ENCODE measurements around the gene CR2. TPM values are rescaled to one million over a fixed set of nuclear protein-coding genes. Genes with fewer than 3 reads are reported as not detected.

Gene CR2
- total and polyA plus RNA-seq, 4 donors: 0.06 to 3.6 (median 0.48) TPM

GRCh38 chr1:207502726-207503125 is 48.6 kb downstream of the CR2 start:
- no peak for DNase-seq
- no peaks in the 10 kb centered on the region for H3K9me3 ChIP-seq (ENCODE audit: control insufficient read depth in 4 of 4, insufficient read depth in 3 of 4, low read length in 3 of 4)
- H3K27ac ChIP-seq (ENCODE audit: low read depth in 1 of 2, low read length in 1 of 2): no peak overlapping the region
- TF ChIP-seq, protein P1, sequence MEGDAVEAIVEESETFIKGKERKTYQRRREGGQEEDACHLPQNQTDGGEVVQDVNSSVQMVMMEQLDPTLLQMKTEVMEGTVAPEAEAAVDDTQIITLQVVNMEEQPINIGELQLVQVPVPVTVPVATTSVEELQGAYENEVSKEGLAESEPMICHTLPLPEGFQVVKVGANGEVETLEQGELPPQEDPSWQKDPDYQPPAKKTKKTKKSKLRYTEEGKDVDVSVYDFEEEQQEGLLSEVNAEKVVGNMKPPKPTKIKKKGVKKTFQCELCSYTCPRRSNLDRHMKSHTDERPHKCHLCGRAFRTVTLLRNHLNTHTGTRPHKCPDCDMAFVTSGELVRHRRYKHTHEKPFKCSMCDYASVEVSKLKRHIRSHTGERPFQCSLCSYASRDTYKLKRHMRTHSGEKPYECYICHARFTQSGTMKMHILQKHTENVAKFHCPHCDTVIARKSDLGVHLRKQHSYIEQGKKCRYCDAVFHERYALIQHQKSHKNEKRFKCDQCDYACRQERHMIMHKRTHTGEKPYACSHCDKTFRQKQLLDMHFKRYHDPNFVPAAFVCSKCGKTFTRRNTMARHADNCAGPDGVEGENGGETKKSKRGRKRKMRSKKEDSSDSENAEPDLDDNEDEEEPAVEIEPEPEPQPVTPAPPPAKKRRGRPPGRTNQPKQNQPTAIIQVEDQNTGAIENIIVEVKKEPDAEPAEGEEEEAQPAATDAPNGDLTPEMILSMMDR (IDR thresholded peaks at IDR 0.05; ENCODE audit: control extremely low read depth, extremely low read depth): no peak
- no peaks in the 10 kb centered on the region for H3K36me3 ChIP-seq (ENCODE audit: control insufficient read depth in 4 of 4, insufficient read depth in 4 of 4, low read length in 4 of 4)
- H3K4me1 ChIP-seq (ENCODE audit: control insufficient read depth in 5 of 5, insufficient read depth in 5 of 5, low read length in 5 of 5): no peaks in the 10 kb centered on the region
- H3K9ac ChIP-seq (ENCODE audit: insufficient read depth in 1 of 2, low read length in 2 of 2): no peak overlapping the region
- peaks cover 0 to 27% (median 23%) of the 10 kb centered on the region in 3 donors for H3K27me3 ChIP-seq (ENCODE audit: control insufficient read depth in 3 of 3, insufficient read depth in 3 of 3, low read length in 2 of 3)
- no peak overlapping the region for H3K4me3 ChIP-seq
- ATAC-seq (ENCODE audit: insufficient read depth, low FRiP score): no peak
- WGBS, 2 donors: 73 to 86% methylated on average over 7 of the region's 7 CpGs

- H3K4me1 ChIP-seq (ENCODE audit: control insufficient read depth in 5 of 5, insufficient read depth in 5 of 5, low read length in 5 of 5): no peaks in the 10 kb centered on the region
- H3K9ac ChIP-seq (ENCODE audit: insufficient read depth in 1 of 2, low read length in 2 of 2): no peak overlapping the region
- H3K4me3 ChIP-seq: no peak overlapping the region
- no peaks in the 10 kb centered on the region for H3K36me3 ChIP-seq (ENCODE audit: control insufficient read depth in 4 of 4, insufficient read depth in 4 of 4, low read length in 4 of 4)
- TF ChIP-seq, protein P1 (IDR thresholded peaks at IDR 0.05; ENCODE audit: control extremely low read depth, extremely low read depth): no peak
- no peaks in the 10 kb centered on the region for H3K9me3 ChIP-seq (ENCODE audit: control insufficient read depth in 4 of 4, insufficient read depth in 3 of 4, low read length in 3 of 4)
- peaks cover 0 to 19% (median 16%) of the 10 kb centered on the region in 3 donors for H3K27me3 ChIP-seq (ENCODE audit: control insufficient read depth in 3 of 3, insufficient read depth in 3 of 3, low read length in 2 of 3)
- no peak for DNase-seq
- no peak overlapping the region for H3K27ac ChIP-seq (ENCODE audit: low read depth in 1 of 2, low read length in 1 of 2)
- WGBS, 2 donors: 89 to 96% methylated on average over 3 of the region's 3 CpGs
- no peak for ATAC-seq (ENCODE audit: insufficient read depth, low FRiP score)
Observed at GRCh38 chr1:207503950-207504349, 49.8 kb downstream of the CR2 start.

GRCh38 chr1:207504438-207504837 is 50.3 kb downstream of the CR2 start:
- Histone ChIP-seq H3K9ac (ENCODE audit: insufficient read depth in 1 of 2, low read length in 2 of 2) (no peak overlapping the region), H3K36me3 (ENCODE audit: control insufficient read depth in 4 of 4, insufficient read depth in 4 of 4, low read length in 4 of 4) (no peaks in the 10 kb centered on the region), H3K4me1 (ENCODE audit: control insufficient read depth in 5 of 5, insufficient read depth in 5 of 5, low read length in 5 of 5) (no peaks in the 10 kb centered on the region), H3K9me3 (ENCODE audit: control insufficient read depth in 4 of 4, insufficient read depth in 3 of 4, low read length in 3 of 4) (no peaks in the 10 kb centered on the region), H3K27me3 (ENCODE audit: control insufficient read depth in 3 of 3, insufficient read depth in 3 of 3, low read length in 2 of 3) (peaks cover 0 to 19% (median 11%) of the 10 kb centered on the region in 3 donors), H3K4me3 (no peak overlapping the region), H3K27ac (ENCODE audit: low read depth in 1 of 2, low read length in 1 of 2) (no peak overlapping the region)
- no peak for ATAC-seq (ENCODE audit: insufficient read depth, low FRiP score)
- TF ChIP-seq, protein P1 (IDR thresholded peaks at IDR 0.05; ENCODE audit: control extremely low read depth, extremely low read depth): no peak
- DNase-seq: no peak

- Histone ChIP-seq H3K36me3 (ENCODE audit: control insufficient read depth in 4 of 4, insufficient read depth in 4 of 4, low read length in 4 of 4) (no peaks in the 10 kb centered on the region), H3K9ac (ENCODE audit: insufficient read depth in 1 of 2, low read length in 2 of 2) (no peak overlapping the region), H3K27me3 (ENCODE audit: control insufficient read depth in 3 of 3, insufficient read depth in 3 of 3, low read length in 2 of 3) (no peaks in the 10 kb centered on the region), H3K9me3 (ENCODE audit: control insufficient read depth in 4 of 4, insufficient read depth in 3 of 4, low read length in 3 of 4) (no peaks in the 10 kb centered on the region), H3K4me1 (ENCODE audit: control insufficient read depth in 5 of 5, insufficient read depth in 5 of 5, low read length in 5 of 5) (no peaks in the 10 kb centered on the region), H3K27ac (ENCODE audit: low read depth in 1 of 2, low read length in 1 of 2) (no peak overlapping the region), H3K4me3 (no peak overlapping the region)
- TF ChIP-seq, protein P1 (IDR thresholded peaks at IDR 0.05; ENCODE audit: control extremely low read depth, extremely low read depth): no peak
- WGBS, 2 donors: 73 to 81% methylated on average over 1 of the region's 1 CpG
- ATAC-seq (ENCODE audit: insufficient read depth, low FRiP score) (no peak), DNase-seq (no peak)
Observed at GRCh38 chr1:207510444-207510843, 56.3 kb downstream of the CR2 start.

Measured in lung (tissue), 12 donors.